Stomach smooth muscle (tissue), 2 donors: Measurements from ENCODE around the gene F8.

Experiments used
- H3K27ac ChIP-seq: one replicate; pipeline ENCODE4 v1.7.0; 2013; ENCODE audit warnings: mild to moderate bottlenecking, low read length, inconsistent platforms
- H3K27me3 ChIP-seq, 2 donors: one replicate each; pipeline ENCODE4 v1.7.0; 2013; ENCODE audit warnings: low read length in 2 of 2; ENCODE audit not compliant: insufficient read depth in 2 of 2, control insufficient read depth in 1 of 2
- H3K36me3 ChIP-seq, 2 donors: one replicate each; pipeline ENCODE4 v1.7.0; 2013; ENCODE audit warnings: low read length in 2 of 2; ENCODE audit not compliant: control insufficient read depth in 2 of 2, insufficient read depth in 2 of 2
- H3K4me1 ChIP-seq: one replicate; pipeline ENCODE4 v1.7.0; 2013; ENCODE audit warnings: low read length; ENCODE audit not compliant: control insufficient read depth, insufficient read depth
- H3K4me3 ChIP-seq, 2 donors: one replicate each; pipeline ENCODE4 v1.7.0; 2013; ENCODE audit warnings: low read length in 2 of 2
- H3K9ac ChIP-seq, 2 donors: one replicate each; pipeline ENCODE4 v1.7.0; 2013; ENCODE audit warnings: low read length in 2 of 2, mild to moderate bottlenecking in 1 of 2
- H3K9me3 ChIP-seq, 2 donors: one replicate each; pipeline ENCODE4 v1.7.0; 2013; ENCODE audit warnings: low read length in 2 of 2; ENCODE audit not compliant: control insufficient read depth in 2 of 2
- donor health status: healthy.
- donor health status: Pancreatic carcinoma.

The F8 gene

GRCh38 chrX:154800478-154801210 lies 221.9 kb downstream of the F8 start:
- Histone ChIP-seq H3K4me1 (peaks cover 16% of the 10 kb centered on the region), H3K9me3 (no peaks in the 10 kb centered on the region), H3K27me3 (no peaks in the 10 kb centered on the region), H3K4me3 (no peak overlapping the region), H3K9ac (no peak overlapping the region), H3K36me3 (no peaks in the 10 kb centered on the region), H3K27ac (no peak overlapping the region)

GRCh38 chrX:154799556-154800348 lies 222.8 kb downstream of the F8 start:
- Histone ChIP-seq H3K9me3 (no peaks in the 10 kb centered on the region), H3K27ac (peak overlapping the region; percentile 55), H3K27me3 (no peaks in the 10 kb centered on the region), H3K36me3 (no peaks in the 10 kb centered on the region), H3K4me3 (peak overlapping the region in 1 of 2 donors; percentile 35), H3K9ac (peak overlapping the region in 1 of 2 donors; percentile 28), H3K4me1 (peaks cover 16% of the 10 kb centered on the region)

- Histone ChIP-seq H3K36me3 (peaks cover 0 to under 1% of the 10 kb centered on the region in 2 donors), H3K27ac (no peak overlapping the region), H3K9me3 (no peaks in the 10 kb centered on the region), H3K9ac (no peak overlapping the region), H3K27me3 (no peaks in the 10 kb centered on the region), H3K4me3 (no peak overlapping the region), H3K4me1 (peaks cover 11% of the 10 kb centered on the region)
These were observed 225.5 kb downstream of the F8 start for GRCh38 chrX:154797006-154797405.

- Histone ChIP-seq H3K9me3 (no peaks in the 10 kb centered on the region), H3K4me1 (peaks cover 7% of the 10 kb centered on the region), H3K36me3 (peaks cover 0 to 3% of the 10 kb centered on the region in 2 donors), H3K27ac (no peak overlapping the region), H3K4me3 (no peak overlapping the region), H3K27me3 (no peaks in the 10 kb centered on the region), H3K9ac (no peak overlapping the region)
These were observed 227.5 kb downstream of the F8 start for GRCh38 chrX:154795016-154795415.

- H3K9ac ChIP-seq, result no peak overlapping the region
- no peak overlapping the region for H3K4me3 ChIP-seq
- H3K27ac ChIP-seq, result no peak overlapping the region
- H3K4me1 ChIP-seq, result no peaks in the 10 kb centered on the region
- H3K36me3 ChIP-seq, result peaks cover 0 to 3% of the 10 kb centered on the region in 2 donors
- H3K9me3 ChIP-seq, result no peaks in the 10 kb centered on the region
- no peaks in the 10 kb centered on the region for H3K27me3 ChIP-seq
These were observed 229.3 kb downstream of the F8 start for GRCh38 chrX:154793084-154793795.

GRCh38 chrX:154791939-154792338 lies 230.6 kb downstream of the F8 start:
- H3K36me3 ChIP-seq, result peaks cover 0 to 3% of the 10 kb centered on the region in 2 donors
- no peaks in the 10 kb centered on the region for H3K27me3 ChIP-seq
- no peak overlapping the region for H3K4me3 ChIP-seq
- no peak overlapping the region for H3K27ac ChIP-seq
- H3K9me3 ChIP-seq, result no peaks in the 10 kb centered on the region
- no peaks in the 10 kb centered on the region for H3K4me1 ChIP-seq
- H3K9ac ChIP-seq, result no peak overlapping the region

- H3K27ac ChIP-seq, result no peak overlapping the region
These were observed 231.1 kb downstream of the F8 start for GRCh38 chrX:154791467-154791866.

More at GRCh38 chrX:154791467-154791866, 231.1 kb downstream of the F8 start:
- Histone ChIP-seq H3K9me3 (no peaks in the 10 kb centered on the region), H3K4me1 (no peaks in the 10 kb centered on the region), H3K9ac (no peak overlapping the region), H3K4me3 (no peak overlapping the region), H3K36me3 (peaks cover 0 to 3% of the 10 kb centered on the region in 2 donors), H3K27me3 (no peaks in the 10 kb centered on the region)
